Tibial nerve (tissue), 4 donors: Measurements from ENCODE around the gene GNGT2.

Experiments
- EP300 ChIP-seq, 2 donors: sonication (generic); formaldehyde crosslinking; IDR thresholded peaks; one replicate each; pipeline ENCODE4 v1.6.1; 2017; ENCODE audit warnings: antibody characterized with exemption in 2 of 2, mild to moderate bottlenecking in 1 of 2
- POLR2A ChIP-seq, 2 donors: fragments of 450-650 bp; IDR thresholded peaks; one replicate each; pipeline ENCODE4 v1.6.1; 2017; ENCODE audit warnings: antibody characterized with exemption in 2 of 2, mild to moderate bottlenecking in 2 of 2, moderate library complexity in 2 of 2
- TF ChIP-seq, protein P1 (sequence below), 5 experiments: fragments of 200-600 bp in 3 of 5; fragments of 450-650 bp in 2 of 5; sonication (generic) in 3 of 5; IDR thresholded peaks; one replicate each; pipeline ENCODE4 v1.5.1; 2016 to 2019; ENCODE audit warnings: antibody characterized with exemption in 5 of 5, mild to moderate bottlenecking in 3 of 5, moderate library complexity in 2 of 5

DNA sequence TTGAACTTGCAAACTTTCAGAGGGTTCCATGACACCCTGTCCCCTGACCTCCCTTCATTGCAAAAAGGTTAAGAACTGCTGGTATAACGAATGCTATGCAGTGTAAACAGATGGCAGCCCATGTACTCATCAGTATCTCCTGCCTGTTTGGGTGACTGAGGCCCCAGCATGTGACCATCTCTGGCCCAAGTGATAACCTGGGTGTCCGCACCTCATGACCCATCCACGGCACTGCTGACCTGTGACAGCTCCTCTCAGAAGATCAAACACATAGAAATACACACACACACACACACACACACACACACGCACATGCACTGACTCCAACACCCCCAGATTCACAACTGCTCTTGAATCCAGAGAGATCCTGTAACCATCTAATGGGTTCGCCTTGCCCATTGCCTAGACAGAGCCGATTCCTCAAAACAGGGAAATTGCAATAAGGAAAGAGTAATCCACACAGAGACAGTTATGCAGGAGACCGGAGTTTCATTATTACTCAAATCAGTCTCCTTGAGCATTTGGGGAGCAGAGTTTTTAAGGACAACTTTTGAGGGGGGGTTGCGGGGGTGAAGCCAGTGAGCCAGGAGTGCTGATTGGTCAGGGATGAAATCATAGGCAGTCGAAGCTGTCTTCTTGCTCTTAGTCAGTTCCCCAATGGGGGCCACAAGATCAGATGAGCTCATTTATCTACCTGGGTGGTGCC, 31.5 kb upstream of the GNGT2 start:
- TF ChIP-seq, protein P1, sequence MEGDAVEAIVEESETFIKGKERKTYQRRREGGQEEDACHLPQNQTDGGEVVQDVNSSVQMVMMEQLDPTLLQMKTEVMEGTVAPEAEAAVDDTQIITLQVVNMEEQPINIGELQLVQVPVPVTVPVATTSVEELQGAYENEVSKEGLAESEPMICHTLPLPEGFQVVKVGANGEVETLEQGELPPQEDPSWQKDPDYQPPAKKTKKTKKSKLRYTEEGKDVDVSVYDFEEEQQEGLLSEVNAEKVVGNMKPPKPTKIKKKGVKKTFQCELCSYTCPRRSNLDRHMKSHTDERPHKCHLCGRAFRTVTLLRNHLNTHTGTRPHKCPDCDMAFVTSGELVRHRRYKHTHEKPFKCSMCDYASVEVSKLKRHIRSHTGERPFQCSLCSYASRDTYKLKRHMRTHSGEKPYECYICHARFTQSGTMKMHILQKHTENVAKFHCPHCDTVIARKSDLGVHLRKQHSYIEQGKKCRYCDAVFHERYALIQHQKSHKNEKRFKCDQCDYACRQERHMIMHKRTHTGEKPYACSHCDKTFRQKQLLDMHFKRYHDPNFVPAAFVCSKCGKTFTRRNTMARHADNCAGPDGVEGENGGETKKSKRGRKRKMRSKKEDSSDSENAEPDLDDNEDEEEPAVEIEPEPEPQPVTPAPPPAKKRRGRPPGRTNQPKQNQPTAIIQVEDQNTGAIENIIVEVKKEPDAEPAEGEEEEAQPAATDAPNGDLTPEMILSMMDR (IDR thresholded peaks at IDR 0.05) = no peak
- TF ChIP-seq POLR2A (IDR thresholded peaks at IDR 0.05) (no peak), EP300 (IDR thresholded peaks at IDR 0.05) (no peak)
